GM18502 (cell line): ENCODE measurements around the gene SHC1.
A peak's percentile ranks its signal among the peaks of the same experiment; 100 is the strongest.

Source experiments
- ATAC-seq: cut with Tn5 transposase; IDR thresholded peaks from one replicate; pipeline ENCODE4 v1.9.1; 2021; ENCODE audit warnings: mild to moderate bottlenecking; ENCODE audit not compliant: unreplicated experiment, poor library complexity

The SHC1 gene

GRCh38 chr1:155009221-155009711 lies 38.7 kb upstream of the SHC1 start:
- no peak for ATAC-seq

DNA sequence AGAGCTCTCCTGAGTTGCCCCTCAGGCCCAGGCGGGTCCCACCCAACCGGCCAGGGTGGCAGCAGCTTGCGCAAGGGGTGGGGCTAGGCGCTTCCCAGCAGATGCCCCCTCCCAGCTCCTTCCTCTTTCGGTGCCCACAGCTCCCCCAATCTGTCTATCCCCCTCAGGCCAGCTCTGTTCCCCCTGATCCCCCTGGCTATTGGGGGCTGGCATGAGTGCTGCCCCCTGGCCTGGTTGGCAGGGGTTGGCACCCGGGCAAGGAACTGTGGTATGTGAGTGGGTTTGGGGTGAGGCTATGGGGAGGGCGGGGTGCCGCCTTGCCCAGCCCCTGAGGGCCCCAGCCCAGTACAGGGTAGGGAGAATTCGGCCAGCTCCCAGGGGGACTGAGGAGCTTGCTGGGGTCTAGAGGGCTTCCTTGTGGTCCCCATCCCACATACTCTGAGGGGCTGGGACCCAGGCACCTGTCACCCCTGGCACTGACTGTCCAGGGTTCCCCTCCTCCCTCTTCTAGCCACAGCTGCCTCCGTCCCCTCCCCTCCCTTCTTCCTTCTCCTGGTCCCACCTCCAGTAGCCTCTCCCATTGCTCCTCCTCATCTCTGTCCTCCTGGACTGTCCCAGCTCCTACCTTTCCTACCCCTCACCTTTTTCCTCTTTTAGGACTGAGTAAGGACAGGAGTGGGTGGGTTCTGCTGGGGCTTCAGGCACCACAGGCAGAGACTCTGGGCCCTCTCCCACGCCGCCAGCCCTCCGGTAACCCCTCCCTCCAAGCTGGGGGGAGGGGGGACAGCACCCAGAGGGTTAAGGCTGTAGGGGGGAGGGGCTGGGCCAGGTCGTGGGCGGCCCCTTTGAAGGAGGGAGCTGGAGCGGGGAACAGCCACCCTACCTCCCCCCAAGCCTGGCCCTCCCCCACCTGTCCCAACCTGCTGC lies 37.7 kb upstream of the SHC1 start:
- no peak for ATAC-seq

GRCh38 chr1:155007251-155007828 lies 36.8 kb upstream of the SHC1 start:
- no peak for ATAC-seq

GRCh38 chr1:155006601-155007101 lies 36.1 kb upstream of the SHC1 start:
- ATAC-seq = no peak

- ATAC-seq = no peak
These were observed 34.8 kb upstream of the SHC1 start for GRCh38 chr1:155005076-155006011.

- no peak for ATAC-seq
These were observed 34.0 kb upstream of the SHC1 start for GRCh38 chr1:155004352-155005075.

DNA sequence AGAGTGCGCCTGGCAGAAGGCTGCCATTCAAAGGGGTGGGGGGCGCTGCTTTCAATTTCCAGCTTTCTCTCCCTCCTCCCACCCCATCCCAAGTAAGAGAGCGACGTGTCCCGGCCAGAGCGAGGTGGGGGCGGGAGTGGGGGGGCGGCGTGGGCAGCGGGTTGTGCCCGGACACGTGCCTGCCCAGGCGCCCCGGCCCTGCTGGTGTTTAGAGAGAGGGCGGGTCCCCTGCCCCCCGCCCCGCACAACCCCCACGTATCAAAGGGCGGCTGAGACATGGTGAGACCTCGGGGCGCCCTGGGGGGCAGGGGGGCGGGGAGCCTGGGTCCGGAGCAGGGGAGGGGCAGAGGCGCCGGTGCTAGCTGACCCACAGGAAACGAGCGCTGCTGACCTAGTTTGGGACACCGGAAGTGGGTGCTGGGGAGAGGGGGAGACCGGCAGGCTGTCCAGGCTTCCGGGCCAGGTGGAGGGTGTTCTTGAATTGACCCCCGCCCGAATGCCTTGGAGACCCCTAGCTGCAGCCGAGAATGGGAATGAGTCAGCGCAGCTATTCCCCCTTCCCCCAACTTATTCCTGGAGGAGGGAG lies 33.3 kb upstream of the SHC1 start:
- no peak for ATAC-seq

DNA sequence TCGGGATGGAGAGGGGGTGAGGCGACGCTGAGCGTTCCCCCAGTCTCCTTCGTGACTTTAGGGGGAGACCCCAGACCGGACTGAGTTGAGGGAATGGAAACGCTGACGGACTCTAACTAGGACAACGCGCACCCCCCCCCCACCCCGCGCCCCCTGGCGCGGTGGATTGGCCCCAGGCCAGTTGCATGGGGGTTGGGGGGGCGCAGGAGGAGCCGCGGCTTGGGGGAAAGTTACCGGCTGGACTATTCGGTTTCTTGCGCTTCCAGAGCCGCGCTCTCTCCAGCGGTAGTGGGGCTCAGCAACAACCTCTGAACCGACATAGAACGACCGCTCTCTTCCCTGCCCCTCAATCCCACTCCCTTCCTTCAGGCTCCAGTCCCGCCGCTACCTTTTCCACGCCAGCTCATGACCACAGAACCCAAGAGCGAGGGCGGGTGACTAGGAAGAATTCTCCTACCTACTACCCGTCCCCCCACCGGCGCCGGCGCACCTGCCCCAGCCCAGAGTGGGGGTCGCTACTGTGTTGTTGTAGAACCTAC lies 32.7 kb upstream of the SHC1 start:
- no peak for ATAC-seq

- no peak for ATAC-seq
These were observed 32.1 kb upstream of the SHC1 start, which contains the start of gene ZBTB7B for GRCh38 chr1:155002464-155003226. Gene ZBTB7B, plus strand, starts transcription at chr1:155002802. Its CDS starts 11,859 bp downstream, at chr1:155014661.

DNA sequence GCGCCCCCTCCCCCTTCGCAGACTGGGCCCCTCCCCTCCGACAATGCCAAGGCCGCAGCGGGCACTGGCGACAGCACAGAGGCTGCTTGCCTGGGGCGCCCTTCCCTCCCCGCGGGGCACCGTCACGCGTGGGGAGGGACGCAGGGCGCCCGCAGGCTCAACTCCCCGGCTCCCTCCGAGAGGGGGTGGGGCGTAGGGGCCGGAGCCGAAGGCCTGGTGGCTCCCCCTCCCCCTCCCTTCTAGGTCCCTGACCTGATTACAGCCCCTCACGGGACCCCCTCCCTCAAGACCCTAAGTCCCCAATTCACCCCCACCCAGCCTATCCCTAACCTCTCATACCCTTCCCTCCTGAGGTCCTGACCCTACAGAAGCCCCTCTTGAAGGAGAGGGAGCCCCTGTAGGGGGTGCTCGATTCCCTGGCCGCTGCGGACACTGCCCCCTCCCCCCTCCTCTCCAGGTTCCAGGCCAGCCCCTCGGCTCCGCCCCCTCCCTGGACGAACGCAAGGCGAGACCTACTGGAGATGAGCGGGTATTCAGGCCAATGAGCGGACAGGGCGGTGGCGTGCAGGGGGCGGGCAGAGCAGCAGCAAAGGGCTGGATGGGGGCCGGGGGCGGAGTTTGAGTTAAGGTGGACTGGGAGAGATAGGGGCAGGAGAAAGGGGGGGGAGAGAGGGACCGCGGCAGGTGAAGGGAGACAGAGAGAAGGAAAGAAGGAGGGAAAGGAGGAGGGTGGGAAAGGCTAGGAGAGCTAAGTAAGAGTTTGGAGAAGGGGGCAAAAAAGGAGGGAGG lies 31.3 kb upstream of the SHC1 start:
- ATAC-seq = peak; percentile 59

- ATAC-seq = no peak
These were observed 30.8 kb upstream of the SHC1 start for GRCh38 chr1:155001425-155001674.

GRCh38 chr1:155000726-155001424 lies 30.3 kb upstream of the SHC1 start:
- ATAC-seq = peak; percentile 39

- no peak for ATAC-seq
These were observed 29.8 kb upstream of the SHC1 start for GRCh38 chr1:155000411-155000725.

- ATAC-seq = no peak
These were observed 29.2 kb upstream of the SHC1 start for GRCh38 chr1:154999571-155000410.

DNA sequence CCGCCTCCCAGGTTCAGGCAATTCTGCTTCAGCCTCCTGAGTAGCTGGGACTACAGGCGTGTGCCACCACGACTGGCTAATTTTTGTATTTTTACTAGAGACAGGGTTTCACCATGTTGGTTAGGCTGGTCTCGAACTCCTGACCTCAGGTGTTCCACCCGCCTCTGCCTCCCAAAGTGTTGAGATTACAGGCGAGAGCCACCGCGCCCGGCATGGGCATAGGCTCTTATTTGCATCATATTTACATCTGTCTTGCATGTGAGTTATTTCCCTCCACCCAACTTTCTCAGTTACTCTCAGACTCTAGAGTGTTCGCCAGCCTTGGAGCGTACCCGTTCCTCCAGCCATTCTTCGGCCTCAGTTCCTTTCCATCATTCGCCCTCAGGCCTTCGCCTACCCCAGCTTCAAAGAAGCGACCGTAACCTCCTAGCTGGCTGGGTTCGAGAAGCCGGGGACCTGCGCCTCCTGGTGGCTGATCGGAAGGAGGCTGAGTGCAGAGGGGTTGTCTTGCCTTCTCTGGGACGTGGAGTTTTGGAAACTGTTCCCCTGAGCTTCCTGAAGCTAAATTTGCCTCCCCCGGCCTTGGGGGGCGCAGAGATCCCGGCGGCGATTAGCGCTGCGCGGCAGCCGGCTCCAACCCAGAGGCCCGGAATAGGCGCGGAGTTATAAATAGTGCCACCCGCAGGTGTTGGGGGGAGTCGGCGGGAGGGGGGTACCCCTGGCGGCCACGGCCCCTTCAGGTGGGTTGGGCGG lies 28.4 kb upstream of the SHC1 start:
- no peak for ATAC-seq
